Glutamatergic neuron (in vitro differentiated cells): ENCODE results near the gene MAP1LC3C. TPM values are rescaled to one million over a fixed set of nuclear protein-coding genes. Genes with fewer than 3 reads are reported as not detected.

Source experiments
- DNase-seq: peaks from one replicate; pipeline ENCODE4 v3.0.0; 2022
- H3K27ac Mint-ChIP-seq: one replicate; pipeline ENCODE4 v1.8.0; 2020; ENCODE audit warnings: mild to moderate bottlenecking, mixed read lengths, inconsistent platforms; ENCODE audit not compliant: unreplicated experiment
- H3K27me3 Mint-ChIP-seq: one replicate; pipeline ENCODE4 v1.8.0; 2020; ENCODE audit warnings: mild to moderate bottlenecking, moderate library complexity, mixed read lengths, inconsistent platforms; ENCODE audit not compliant: unreplicated experiment
- H3K36me3 Mint-ChIP-seq: one replicate; pipeline ENCODE4 v1.8.0; 2020; ENCODE audit warnings: mild to moderate bottlenecking, mixed read lengths, inconsistent platforms; ENCODE audit not compliant: unreplicated experiment
- H3K4me1 Mint-ChIP-seq: one replicate; pipeline ENCODE4 v1.8.0; 2020; ENCODE audit warnings: mild to moderate bottlenecking, low read depth, mixed read lengths, inconsistent platforms; ENCODE audit not compliant: unreplicated experiment
- H3K4me3 Mint-ChIP-seq: one replicate; pipeline ENCODE4 v1.8.0; 2020; ENCODE audit warnings: mild to moderate bottlenecking, mixed read lengths, inconsistent platforms; ENCODE audit not compliant: unreplicated experiment
- H3K9me3 Mint-ChIP-seq: one replicate; pipeline ENCODE4 v1.8.0; 2020; ENCODE audit warnings: mild to moderate bottlenecking, moderate library complexity, mixed read lengths, inconsistent platforms; ENCODE audit not compliant: unreplicated experiment
- CTCF ChIP-seq: fragments of 200-600 bp; sonication (generic); IDR thresholded peaks from one replicate; pipeline ENCODE4 v1.5.0; 2021; ENCODE audit not compliant: partially characterized antibody, unreplicated experiment
- total RNA-seq: library from RNA; stranded (reverse); fragmentation: NEBNext Ultra II Directional; extraction: Animal tissue kit (Norgen Biotek cat#: 25700); gene quantifications from one replicate; pipeline ENCODE4 v1.2.1, GENCODE V29; 2021; ENCODE audit not compliant: unreplicated experiment

MAP1LC3C gene
- total RNA-seq, 1 donor from 2014 or later = 0.49 TPM

GRCh38 chr1:242011894-242012660 lies 13.2 kb upstream of the MAP1LC3C start:
- Mint-ChIP-seq H3K4me1 (no peaks in the 10 kb centered on the region), H3K27ac (no peak overlapping the region), H3K27me3 (peaks cover 2% of the 10 kb centered on the region), H3K4me3 (no peak overlapping the region), H3K9me3 (no peaks in the 10 kb centered on the region), H3K36me3 (no peaks in the 10 kb centered on the region)
- no peak for TF ChIP-seq CTCF
- no peak for DNase-seq

GRCh38 chr1:242008826-242009495 lies 10.1 kb upstream of the MAP1LC3C start:
- Mint-ChIP-seq H3K4me3 (no peak overlapping the region), H3K36me3 (peaks cover 4% of the 10 kb centered on the region), H3K27me3 (peaks cover 3% of the 10 kb centered on the region), H3K4me1 (no peaks in the 10 kb centered on the region), H3K9me3 (peaks cover 1% of the 10 kb centered on the region), H3K27ac (no peak overlapping the region)
- no peak for TF ChIP-seq CTCF
- DNase-seq = no peak

GRCh38 chr1:242006976-242007375 lies 8.1 kb upstream of the MAP1LC3C start:
- H3K9me3 Mint-ChIP-seq = peaks cover 3% of the 10 kb centered on the region
- H3K27me3 Mint-ChIP-seq = peaks cover 3% of the 10 kb centered on the region
- peaks cover 4% of the 10 kb centered on the region for H3K36me3 Mint-ChIP-seq
- H3K4me3 Mint-ChIP-seq = no peak overlapping the region
- no peak for TF ChIP-seq CTCF
- no peaks in the 10 kb centered on the region for H3K4me1 Mint-ChIP-seq
- H3K27ac Mint-ChIP-seq = no peak overlapping the region
- no peak for DNase-seq

- no peak for TF ChIP-seq CTCF
- Mint-ChIP-seq H3K36me3 (peaks cover 4% of the 10 kb centered on the region), H3K27me3 (peaks cover 3% of the 10 kb centered on the region), H3K4me3 (no peak overlapping the region), H3K27ac (no peak overlapping the region), H3K4me1 (no peaks in the 10 kb centered on the region), H3K9me3 (peaks cover 3% of the 10 kb centered on the region)
- DNase-seq = no peak
These were observed 7.1 kb upstream of the MAP1LC3C start for GRCh38 chr1:242005866-242006535.
